Activated CD4-positive, alpha-beta T cell treated with anti-CD3 and anti-CD28 coated beads, Interleukin-2, amount 50 U/mL, for 4 hours (primary cell): Measurements from ENCODE around the gene LARP1.
"Not testable (repeated sequence)": the region's sequence is repeated elsewhere in the genome, so short reads cannot be mapped to it uniquely, and the experiment has no call there.

Experiments used
- DNase-seq, 2 experiments: peaks; one replicate each; pipeline ENCODE4 v3.0.0-alpha.2; 2020

The LARP1 gene

GRCh38 chr5:154795235-154795596 is 40.0 kb downstream of the LARP1 start:
- no peak for DNase-seq

GRCh38 chr5:154797762-154798161 is 42.6 kb downstream of the LARP1 start:
- DNase-seq, result no peak

DNA sequence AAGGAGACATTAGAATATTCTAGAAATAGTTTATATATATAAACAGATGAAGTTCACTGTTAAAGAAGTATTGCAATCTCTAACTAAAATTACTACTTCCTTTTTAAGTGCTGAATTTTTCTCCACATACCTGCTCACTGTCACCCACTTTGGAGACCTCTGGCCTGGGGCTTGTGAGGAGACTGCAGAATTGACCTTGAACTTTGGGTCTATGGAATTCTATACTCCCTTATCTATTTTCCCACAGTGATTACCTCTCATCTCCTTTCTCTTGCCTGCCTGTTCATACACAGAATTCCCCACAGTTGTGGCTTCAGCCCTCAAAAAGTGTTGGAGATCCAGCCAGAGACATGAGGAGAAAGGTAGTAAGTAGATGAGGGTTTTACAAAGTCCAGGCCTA is 45.4 kb downstream of the LARP1 start:
- no peak for DNase-seq

GRCh38 chr5:154801083-154801482 is 45.9 kb downstream of the LARP1 start:
- DNase-seq, result no peak

- no peak for DNase-seq
Measured at GRCh38 chr5:154802050-154802449, 46.9 kb downstream of the LARP1 start.

DNA sequence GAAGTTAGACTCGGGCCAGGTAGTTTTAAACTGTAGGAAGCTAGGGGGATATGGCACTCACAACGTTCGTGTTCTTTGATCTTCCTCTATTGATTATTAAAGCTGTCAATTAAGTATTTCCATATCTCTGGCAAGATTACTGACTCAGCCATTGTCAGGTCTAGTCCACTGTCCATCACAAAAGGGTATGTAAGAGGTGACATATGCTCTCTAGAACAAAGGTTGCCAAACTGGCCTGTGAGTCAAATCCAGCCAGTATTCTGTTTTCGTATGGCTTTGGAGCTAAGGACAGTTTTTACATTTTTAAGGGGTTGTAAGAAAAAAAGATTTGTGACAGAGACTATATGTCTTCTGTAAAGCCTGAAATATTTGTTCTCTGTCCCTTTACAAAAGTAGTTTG is 51.0 kb downstream of the LARP1 start:
- no peak for DNase-seq

GRCh38 chr5:154811239-154811638 is 56.1 kb downstream of the LARP1 start:
- DNase-seq, result no peak

GRCh38 chr5:154811653-154812465 is 56.7 kb downstream of the LARP1 start:
- peak; percentile 57 to 62 for DNase-seq

GRCh38 chr5:154813158-154813557 is 58.0 kb downstream of the LARP1 start:
- DNase-seq, result no peak

GRCh38 chr5:154813736-154814135 is 58.6 kb downstream of the LARP1 start:
- peak in 1 of 2 experiments; percentile 10 for DNase-seq

DNA sequence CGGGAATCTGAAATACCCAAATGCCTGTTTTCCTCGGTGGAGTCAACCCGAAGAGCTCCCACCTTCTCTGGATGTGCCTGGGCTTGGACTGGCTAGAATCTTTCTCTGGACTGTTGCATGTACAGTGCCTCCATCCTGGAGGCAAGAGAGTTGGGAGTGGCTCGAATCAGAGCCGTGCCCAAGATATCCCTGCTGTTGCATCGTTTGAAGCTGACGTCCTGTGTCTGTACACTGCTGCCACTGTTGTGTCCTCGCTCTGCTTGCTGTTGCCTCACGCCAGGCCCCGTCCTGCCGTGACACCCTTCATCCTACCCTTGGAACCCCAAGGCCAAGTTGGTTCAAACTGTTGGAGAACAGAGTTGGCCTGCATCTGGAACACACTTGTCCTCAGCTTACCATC is 59.8 kb downstream of the LARP1 start:
- DNase-seq, result no peak

DNA sequence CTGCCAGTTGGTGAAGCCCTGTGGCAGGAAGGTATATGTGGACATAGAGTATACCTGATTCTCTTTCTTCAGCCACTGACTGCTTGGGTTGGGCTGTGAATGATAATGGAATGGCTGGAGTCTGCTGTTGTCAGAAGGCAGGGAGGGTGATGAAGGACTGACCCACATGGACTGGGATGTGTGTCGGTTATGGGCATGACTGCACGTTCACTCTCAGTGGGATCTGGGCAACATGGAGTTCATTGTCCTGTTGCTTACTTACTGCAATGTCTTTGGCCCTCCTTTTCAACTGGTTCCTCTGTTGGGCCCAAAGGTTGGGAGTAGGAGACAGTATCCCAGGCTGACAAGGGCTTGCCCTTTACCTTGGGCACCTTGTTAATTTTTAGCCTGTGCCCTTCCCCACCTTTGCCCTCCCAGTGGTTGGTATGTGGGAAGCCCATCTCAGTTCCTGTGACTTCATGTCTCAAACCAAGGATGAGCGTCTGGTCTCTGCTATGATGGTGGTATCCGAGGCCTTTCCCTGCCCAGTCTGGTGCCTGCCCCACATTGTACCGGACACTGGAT is 60.6 kb downstream of the LARP1 start:
- DNase-seq, result no peak

DNA sequence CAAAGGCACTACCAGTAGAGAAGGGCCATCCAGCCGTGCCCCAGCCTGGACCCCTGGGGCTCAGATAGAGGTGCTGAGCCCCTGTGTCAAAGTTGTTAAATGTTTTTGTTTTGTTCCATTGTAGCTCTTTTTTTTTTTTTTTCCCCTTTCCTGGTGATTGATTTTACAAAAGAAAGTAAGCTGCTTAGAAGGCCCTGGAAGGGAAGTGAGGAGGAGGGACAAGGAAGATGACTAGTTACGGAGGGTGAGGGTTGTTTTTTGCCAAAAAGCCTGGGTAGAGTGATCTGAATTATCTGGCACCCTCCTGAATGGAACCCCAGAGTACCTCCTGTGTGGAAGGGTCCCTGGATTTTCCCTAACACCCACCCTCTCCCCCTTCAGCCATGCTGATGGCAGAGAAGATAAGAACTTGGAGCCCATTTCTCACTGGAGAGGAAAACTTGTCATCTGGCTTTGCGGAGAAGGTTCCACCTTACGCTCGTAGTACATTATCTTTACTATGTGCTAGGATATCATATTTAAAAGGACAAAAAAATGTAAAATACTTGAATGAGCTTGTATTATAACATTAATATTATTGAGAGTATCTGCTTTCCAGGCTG is 61.8 kb downstream of the LARP1 start:
- no peak for DNase-seq

- no peak for DNase-seq
Measured at GRCh38 chr5:154817815-154818214, 62.6 kb downstream of the LARP1 start.

DNA sequence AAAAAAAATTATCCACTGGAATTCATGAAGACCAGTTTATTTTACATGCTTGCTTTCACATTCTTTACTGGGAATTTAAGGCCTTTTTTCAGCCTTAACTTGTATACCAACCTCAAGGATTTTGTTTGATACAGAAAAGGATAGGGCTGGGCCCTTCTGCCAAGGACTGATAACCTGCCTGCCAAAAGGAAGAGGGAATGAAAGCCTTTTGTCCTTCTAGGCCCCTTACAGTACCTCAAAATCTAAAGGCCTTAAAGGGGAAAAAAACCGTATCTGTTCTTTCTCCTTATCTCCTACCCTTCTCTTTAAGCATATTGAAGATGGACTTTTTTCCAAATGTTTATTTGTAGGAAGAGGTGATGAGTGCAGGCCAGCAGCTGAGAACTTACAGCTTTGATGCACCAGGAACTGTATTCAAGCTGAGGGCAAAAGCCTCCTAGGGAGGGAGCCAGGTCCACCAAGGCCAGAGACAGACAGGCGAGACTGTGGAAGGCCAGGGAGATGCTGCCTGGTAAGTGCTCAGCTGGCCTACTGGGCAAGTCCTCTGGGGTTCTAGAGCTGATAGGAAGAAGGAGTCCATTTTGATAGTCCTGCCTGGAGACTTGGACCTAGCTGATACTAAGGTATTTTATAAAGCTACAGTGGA is 63.4 kb downstream of the LARP1 start:
- no peak for DNase-seq

- DNase-seq, result no peak
Measured at GRCh38 chr5:154819546-154819945, 64.4 kb downstream of the LARP1 start.

GRCh38 chr5:154820383-154820782 is 65.2 kb downstream of the LARP1 start:
- no peak for DNase-seq

GRCh38 chr5:154822896-154823295 is 67.7 kb downstream of the LARP1 start:
- not testable (repeated sequence) for DNase-seq

- no peak for DNase-seq
Measured at GRCh38 chr5:154823605-154824004, 68.4 kb downstream of the LARP1 start.

DNA sequence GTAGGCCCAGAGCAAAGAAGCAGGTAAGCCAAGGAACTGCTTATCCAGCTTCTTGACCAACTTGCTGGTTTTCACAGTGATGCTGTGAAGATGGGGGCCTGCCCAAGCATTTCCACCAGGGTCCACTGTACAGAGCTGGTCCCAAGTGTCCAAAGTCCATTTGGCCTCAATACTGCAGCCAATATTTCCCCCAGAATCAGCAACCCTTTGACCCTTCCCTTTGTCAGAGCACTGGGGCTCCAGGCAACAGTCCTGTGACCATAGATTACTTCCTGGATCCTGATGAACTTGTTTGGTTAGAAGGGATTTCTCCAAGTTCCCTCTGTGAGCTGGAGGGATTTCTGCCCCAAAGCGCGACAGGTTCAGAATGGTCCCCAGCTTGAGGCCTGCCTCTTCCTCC is 68.9 kb downstream of the LARP1 start:
- DNase-seq, result no peak

GRCh38 chr5:154829181-154829588 is 74.0 kb downstream of the LARP1 start:
- DNase-seq, result no peak

DNA sequence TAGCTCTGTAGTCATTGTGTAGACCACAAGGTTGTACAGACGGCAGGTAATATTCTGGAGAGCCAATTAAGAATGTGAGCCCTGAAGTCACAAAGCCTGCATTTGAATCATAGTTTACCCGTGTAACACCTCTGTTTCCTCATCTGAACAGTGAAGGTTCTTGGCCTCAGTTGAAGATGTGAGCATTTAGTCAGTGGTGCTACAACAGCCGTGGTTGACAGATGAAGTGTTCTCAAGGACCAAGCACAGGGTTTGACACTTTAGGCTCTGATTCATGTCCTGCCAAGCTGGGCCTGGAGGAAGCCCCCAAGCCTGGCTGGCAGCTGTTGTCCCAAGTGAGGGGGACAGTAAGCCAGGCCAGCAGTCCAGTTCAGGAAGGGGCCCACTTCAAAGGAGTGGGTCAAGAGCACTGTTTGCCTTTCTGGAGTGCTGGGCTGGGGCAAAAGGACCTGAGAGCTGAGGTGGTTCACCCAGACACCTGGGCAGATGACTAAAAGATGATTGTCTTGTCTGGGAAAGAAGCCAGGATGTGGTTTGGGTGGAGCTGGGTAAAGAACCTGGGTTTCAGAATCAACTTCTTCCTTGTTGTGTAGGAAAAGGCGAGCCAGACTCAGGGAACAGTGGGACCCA is 74.5 kb downstream of the LARP1 start:
- DNase-seq, result peak; percentile 11 to 16

- DNase-seq, result no peak
Measured at GRCh38 chr5:154830219-154830595, 75.0 kb downstream of the LARP1 start.
